Muscle of arm (tissue), 12 donors: Measurements from ENCODE around the gene NDST1. TPM values are rescaled to one million over a fixed set of nuclear protein-coding genes. Genes with fewer than 3 reads are reported as not detected.
A peak's percentile ranks its signal among the peaks of the same experiment; 100 is the strongest.

ENCODE experiments used
- DNase-seq: peaks from one replicate; pipeline ENCODE4 v3.0.0-alpha.2; 2013
- polyA plus RNA-seq, 12 donors: library from polyadenylated mRNA; unstranded; fragments of 120-200 nt; gene quantifications; one replicate each; pipeline ENCODE4 v1.2.1, GENCODE V29; 2013; ENCODE audit not compliant: insufficient read length in 12 of 12

The NDST1 gene
- polyA plus RNA-seq, 12 donors: 40.2 to 56.1 (median 46.8) TPM; not detected in 1

DNA sequence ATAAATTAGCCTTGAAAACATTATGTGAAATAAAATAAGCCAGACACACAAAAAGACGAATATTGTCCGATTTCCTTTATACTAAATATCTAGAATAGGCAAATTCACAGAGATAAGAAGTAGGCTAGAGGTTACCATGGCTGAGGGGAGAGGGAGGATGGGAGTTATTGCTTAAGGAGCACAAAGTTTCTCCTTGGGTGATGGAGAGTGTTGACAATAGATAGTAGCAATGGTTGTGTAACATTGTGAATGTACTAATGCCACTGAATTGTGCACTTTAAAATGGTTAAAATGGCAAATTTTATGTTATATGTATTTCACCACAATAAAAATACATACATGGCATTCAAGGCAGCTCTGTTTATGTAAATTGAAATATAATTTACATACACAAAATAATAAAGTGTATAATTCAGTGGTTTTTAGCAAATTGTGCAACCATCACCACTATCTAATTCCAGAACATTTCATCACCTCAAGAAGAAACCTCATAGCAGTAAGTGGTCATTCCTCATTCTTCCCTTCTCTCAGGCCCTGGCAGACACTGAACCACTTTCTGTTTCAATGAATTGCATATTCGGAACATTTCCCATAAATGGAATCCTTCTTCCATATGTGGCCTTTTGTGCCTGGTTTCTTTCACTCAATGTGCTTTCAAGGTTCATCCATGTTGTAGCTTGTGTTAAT lies 59.2 kb downstream of the NDST1 start:
- no peak for DNase-seq

GRCh38 chr5:150568663-150569062 lies 60.7 kb downstream of the NDST1 start:
- DNase-seq: no peak

GRCh38 chr5:150570333-150570732 lies 62.4 kb downstream of the NDST1 start:
- DNase-seq: no peak

- no peak for DNase-seq
These were observed 63.9 kb downstream of the NDST1 start for GRCh38 chr5:150571836-150572235.

GRCh38 chr5:150573216-150573615 lies 65.3 kb downstream of the NDST1 start:
- DNase-seq: no peak

GRCh38 chr5:150573867-150574817 lies 66.2 kb downstream of the NDST1 start:
- DNase-seq: no peak

GRCh38 chr5:150574818-150575547 lies 67.1 kb downstream of the NDST1 start:
- DNase-seq: no peak

GRCh38 chr5:150575745-150576448 lies 68.0 kb downstream of the NDST1 start:
- DNase-seq: no peak

DNA sequence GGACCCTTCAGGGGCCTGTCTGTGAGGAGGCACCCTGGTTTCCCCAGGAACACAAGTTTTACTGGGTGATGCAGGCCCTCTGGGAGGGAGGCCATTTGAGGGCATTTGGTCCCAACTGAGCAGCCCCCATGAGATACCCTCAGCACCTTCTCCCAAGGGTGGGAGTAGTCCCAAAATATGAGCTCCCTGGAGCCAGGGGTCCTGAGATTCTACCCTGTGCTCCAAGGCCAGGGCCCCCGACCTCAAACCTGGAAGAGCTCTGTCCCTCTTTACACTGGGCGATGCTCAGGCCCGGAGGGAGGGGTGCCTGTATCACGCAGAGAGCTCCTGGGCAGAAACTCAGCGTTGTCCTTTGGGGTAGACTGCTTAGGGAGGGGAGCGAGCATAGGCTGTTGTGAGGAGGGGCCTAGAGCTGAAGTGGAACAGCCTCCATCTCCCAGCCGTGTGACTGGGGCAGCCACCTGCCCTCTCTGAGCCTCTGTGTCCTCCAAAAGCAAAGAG lies 68.6 kb downstream of the NDST1 start:
- no peak for DNase-seq

DNA sequence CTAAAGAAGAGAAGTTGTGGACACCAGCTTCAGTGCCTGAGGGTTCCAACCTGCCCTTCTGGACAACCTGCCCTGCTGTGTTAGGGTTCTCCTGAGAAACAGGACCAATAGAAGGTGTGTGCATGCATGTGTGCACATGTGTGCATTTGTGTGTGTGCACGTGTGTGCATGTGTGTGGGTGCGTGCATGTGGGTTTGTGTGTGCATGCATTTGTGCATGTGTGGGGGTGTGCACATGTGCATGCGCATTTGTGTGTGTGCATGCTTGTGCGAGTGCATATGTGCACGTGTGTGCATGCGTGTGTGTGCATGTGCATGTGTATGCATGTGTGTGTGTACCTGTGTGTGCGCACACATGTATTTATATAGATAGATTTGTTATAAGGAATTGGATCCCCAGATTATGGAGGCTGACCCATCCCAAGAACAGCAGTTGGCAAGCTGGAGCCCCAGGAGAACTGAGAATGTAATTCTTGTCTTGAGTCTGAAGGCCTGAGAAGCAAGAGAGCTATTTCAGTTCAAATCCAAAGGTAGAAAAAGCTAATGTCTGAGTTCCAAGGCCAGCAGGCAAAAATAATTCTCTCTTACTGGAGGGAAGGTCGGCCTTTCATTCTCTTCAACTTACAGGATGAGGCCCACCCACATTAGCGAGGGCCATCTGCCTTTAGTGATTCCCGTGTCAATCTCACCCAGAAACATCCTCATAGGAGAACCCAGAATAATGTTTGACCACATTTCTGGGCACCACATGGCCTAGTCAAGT lies 69.6 kb downstream of the NDST1 start:
- DNase-seq: peak; percentile 47

GRCh38 chr5:150578781-150579461 lies 71.0 kb downstream of the NDST1 start:
- no peak for DNase-seq

GRCh38 chr5:150579462-150580400 lies 71.8 kb downstream of the NDST1 start:
- no peak for DNase-seq

- no peak for DNase-seq
These were observed 73.0 kb downstream of the NDST1 start for GRCh38 chr5:150580917-150581316.

- peak; percentile 64 for DNase-seq
These were observed 74.5 kb downstream of the NDST1 start for GRCh38 chr5:150582241-150583109.

GRCh38 chr5:150583541-150584225 lies 75.8 kb downstream of the NDST1 start:
- no peak for DNase-seq

- DNase-seq: no peak
These were observed 76.8 kb downstream of the NDST1 start for GRCh38 chr5:150584556-150585335.
